NK-92 treated with Interleukin-12 subunit alpha and Interleukin-12 subunit beta, amount 100 ng/mL, for 24 hours (cell line): ENCODE measurements around the gene UBTD1.
"Not testable (repeated sequence)": the region's sequence is repeated elsewhere in the genome, so short reads cannot be mapped to it uniquely, and the experiment has no call there.

ENCODE experiments used
- DNase-seq: peaks from one replicate; lab custom pipeline; 2025; lab: John Stamatoyannopoulos, UW

Gene UBTD1

DNA sequence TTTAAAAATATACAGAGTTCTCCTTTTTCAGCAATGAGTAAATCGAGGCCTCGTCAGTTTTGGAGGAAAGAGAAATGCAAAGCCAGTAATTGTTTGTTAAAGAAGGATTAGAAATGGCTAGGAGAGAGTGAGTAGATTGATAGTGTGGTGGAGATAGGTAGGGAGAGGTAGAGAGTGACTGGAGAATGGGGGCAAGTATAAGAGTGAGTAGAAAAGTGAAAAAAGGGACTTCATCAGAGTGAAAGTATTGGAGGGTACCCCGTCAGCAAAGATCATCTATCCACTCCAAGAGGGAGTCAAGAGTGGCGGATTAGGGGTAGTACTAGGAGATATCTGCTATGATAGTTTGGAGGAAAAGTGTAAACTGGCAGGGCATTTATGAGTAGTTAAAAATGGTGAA lies 64.6 kb downstream of the UBTD1 start:
- DNase-seq, result no peak

DNA sequence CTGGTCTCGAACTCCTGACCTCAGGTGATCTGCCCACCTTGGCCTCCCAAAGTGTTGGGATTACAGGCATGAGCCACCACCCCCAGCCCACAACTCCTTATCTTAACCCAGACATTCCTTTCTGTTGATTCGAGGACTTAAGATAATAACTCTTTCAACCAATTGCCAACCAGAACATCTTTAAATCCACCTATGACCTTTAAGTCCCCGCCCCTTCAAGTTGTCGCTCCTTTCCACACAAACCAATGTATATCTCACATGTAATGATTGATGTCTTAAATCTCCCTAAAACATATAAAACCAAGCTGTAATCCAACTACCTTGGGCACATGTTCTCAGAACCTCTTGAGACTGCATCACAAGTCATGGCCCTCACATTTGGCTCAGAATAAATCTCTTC lies 66.1 kb downstream of the UBTD1 start:
- DNase-seq, result no peak

GRCh38 chr10:97566336-97566996 lies 67.7 kb downstream of the UBTD1 start:
- DNase-seq, result no peak

DNA sequence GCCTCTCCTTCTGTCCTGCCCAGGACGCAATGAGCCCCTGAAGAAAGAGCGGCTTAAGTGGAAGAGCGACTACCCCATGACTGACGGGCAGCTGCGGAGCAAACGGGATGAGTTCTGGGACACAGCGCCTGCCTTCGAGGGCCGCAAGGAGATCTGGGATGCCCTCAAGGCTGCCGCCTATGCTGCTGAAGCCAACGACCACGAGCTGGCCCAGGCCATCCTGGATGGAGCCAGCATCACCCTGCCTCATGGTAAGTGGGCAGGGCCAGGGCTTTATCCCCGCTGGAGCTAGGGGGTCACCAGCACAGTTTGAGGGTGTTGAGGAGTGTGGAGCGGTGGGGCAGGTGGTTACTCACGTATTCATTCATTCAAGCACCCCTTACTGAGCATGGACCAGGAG lies 69.2 kb downstream of the UBTD1 start:
- no peak for DNase-seq

GRCh38 chr10:97570146-97570788 lies 71.5 kb downstream of the UBTD1 start:
- no peak for DNase-seq

- no peak for DNase-seq
Observed at GRCh38 chr10:97570789-97571471, 72.2 kb downstream of the UBTD1 start.

DNA sequence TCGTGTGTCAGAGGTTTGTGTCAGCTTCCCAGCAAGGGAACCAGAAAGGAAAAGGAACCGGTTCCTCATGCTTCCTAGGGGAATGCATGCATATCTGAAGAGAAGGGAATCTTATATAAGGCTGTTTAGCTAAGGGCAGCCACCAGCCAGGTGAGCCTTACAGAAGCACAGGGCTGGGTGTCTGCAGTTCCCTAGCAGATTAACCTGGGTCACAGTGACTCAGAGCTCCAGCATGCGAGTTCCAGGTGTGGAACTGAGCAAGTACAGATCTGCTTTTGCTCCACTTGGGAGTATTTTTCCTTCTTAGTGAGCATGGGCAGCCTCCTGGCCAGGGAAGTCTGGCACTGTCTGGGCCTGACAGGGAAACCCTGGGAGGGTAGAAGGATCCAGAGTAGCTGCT lies 72.9 kb downstream of the UBTD1 start:
- DNase-seq, result no peak

- DNase-seq, result peak; percentile 44
Observed at GRCh38 chr10:97572214-97572989, 73.7 kb downstream of the UBTD1 start, which contains the start of gene ANKRD2. Gene ANKRD2, plus strand, starts transcription at chr10:97572779. Its CDS starts 10 bp downstream, at chr10:97572789.

GRCh38 chr10:97573021-97573420 lies 74.3 kb downstream of the UBTD1 start:
- DNase-seq, result no peak

DNA sequence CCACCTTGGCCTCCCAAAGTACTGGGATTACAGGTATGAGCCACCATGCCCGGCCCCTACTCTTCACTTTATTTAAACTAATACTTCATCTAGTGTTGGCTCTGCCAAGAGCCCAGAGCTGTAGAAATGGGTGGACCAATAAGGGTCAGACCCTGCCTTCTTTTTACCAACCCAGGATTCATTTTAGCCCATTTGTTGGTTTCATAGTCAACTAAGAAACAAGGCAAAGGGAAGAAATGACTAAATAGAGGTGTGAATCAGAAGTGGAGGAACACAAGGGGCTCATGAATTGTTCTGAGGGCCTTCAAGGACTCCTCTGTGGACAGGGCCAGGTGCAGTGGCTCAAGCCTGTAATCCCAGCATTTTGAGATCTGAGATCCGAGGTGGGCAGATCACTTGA lies 74.9 kb downstream of the UBTD1 start:
- no peak for DNase-seq

- no peak for DNase-seq
Observed at GRCh38 chr10:97574374-97575126, 75.8 kb downstream of the UBTD1 start.

GRCh38 chr10:97575127-97575668 lies 76.5 kb downstream of the UBTD1 start:
- no peak for DNase-seq

GRCh38 chr10:97576487-97576886 lies 77.8 kb downstream of the UBTD1 start:
- DNase-seq, result not testable (repeated sequence)

DNA sequence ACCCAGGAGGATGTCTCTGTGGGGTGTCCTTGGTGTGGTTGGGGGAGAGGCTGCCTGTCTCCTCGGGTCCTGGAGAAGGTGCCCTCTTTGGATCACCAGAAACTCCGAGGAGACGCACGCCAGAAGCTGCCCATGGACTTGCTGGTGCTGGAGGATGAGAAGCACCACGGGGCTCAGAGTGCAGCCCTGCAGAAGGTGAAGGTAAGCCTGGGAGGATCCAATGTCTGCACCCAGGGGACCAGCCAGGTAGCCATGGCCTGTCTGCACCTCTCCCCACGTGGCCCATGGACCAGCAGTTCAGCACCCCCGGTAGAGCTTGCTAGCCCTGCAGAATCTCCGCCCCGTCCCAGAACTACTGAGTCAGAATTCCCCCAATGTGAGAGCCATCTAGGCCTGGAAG lies 79.0 kb downstream of the UBTD1 start:
- no peak for DNase-seq

DNA sequence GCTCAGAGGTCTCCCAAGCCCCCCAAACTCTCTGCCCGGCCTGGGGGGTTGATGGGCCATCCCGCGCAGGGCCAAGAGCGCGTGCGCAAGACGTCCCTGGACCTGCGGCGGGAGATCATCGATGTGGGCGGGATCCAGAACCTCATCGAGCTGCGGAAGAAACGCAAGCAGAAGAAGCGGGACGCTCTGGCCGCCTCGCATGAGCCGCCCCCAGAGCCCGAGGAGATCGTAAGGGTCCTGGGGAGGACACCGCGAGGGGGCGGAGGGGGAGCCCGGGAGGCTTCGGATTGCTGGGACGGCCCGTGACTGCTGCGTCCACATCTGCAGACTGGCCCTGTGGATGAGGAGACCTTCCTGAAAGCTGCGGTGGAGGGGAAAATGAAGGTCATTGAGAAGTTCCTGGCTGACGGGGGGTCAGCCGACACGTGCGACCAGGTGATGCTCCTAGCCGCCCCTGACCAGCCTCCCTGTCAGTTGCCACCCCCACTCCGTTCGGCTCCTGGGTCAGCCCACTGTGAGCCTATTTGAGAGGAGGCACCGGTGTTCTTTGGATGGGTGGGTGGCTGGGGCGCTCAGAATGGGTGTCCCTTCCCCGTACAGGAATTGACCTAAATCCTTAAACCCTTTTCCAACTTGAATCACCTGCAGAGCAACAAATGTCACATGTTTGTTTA lies 79.6 kb downstream of the UBTD1 start:
- DNase-seq, result no peak

DNA sequence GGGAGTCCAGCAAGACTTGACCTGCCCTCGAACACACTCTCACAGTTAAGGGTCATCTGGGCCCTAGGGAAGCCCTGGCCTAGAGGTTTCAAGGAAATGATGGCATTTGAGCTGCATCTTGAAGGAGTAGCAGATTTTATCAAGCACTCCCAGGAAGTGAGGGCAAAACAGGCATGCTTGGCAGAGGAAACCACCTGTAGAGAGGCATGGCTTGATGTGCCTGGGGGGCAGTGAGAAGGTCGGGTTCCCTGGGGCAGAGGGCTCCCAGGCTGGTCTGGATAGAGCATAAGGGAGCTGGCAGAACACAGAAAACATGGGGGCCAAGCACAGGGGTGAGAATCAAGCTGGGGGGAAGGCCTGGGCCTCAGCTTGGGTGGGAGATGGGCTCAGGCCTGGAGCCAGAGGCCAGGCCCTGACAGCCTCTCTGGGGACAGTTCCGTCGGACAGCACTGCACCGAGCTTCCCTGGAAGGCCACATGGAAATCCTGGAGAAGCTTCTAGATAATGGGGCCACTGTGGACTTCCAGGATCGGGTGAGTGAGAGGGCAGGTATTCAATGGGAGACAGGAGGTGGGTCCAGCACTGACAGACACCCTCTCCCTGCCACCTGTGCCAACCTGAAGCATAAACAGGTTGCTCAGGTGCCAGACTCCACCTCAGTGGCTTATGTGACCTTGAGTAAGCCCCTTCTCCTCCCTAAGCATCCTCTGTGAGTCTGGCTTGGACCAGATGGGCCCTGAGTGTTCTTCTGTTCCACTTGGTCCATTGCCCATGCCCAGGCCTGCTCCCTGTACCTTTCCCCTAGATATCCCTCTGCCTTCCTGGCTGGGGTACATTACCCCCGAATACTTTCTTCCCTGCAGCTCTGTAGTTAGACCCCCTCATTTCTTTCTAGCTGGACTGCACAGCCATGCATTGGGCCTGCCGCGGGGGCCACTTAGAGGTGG lies 82.0 kb downstream of the UBTD1 start:
- no peak for DNase-seq

DNA sequence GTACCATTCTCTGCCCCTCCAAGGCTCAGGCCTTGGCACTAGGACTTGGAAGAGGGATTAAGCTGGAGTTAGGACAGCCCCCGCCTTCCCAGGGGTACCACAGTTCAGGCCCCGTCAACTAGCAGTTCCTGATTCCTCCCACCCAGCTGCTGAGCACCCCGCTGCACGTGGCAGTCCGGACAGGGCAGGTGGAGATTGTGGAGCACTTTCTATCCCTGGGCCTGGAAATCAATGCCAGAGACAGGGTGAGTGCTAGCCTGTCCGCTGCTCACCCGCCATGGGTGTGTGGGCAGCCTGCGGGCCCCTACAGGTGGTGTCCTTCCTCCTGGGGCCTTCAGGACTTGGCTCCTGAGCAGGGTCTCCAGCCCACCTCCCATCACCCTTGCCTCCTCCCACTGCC lies 83.4 kb downstream of the UBTD1 start:
- DNase-seq, result no peak

DNA sequence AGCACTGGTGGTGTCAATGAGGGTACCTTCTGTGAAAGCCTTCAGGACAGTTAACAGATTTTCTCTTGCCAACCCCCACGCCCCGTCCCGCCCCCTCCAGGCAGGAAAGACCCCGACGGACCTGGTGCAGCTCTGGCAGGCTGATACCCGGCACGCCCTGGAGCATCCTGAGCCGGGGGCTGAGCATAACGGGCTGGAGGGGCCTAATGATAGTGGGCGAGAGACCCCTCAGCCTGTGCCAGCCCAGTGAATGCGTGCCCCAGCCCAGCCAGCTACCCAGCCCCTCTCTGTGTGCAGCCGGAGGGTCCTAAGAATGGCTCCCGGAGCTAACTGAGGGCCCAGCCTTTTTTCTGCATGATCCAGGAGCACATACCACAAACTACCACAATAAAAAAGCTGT lies 84.8 kb downstream of the UBTD1 start:
- no peak for DNase-seq

DNA sequence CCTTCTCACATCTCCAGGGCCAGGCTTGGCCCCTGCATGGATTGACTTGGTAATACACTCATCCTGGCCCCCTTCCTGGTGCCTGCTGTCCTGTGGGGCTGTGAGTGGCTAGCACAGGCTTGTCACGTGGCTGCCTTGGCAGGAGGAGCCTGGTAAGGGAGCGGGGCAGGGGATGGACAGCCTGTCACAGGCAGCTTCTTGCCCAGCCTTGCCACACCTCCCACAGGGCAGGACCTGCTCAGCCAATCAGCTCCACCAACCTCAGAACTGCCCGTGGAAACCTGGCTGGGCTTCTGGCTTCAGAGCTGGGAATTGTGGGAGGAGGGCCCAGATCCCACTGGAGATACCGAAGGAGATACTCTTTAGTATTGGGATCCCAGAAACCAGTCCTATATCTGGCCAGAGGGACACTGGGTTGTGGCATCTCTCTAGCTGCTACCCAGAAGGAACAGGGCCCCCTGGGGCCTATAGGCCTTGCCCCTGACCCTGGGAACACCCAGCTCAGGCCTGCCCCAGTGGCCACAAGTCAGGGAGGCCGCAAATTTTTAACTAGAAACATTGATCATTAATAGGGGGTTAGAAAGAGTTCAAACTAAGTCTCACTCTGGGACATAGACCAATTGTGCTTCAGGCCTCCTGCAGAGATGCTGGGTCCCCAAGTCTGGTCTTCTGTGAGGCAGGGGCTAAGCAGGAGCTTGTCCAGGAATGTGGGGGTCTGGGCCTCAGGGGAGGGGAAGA lies 85.5 kb downstream of the UBTD1 start, which contains the start of gene HOGA1:
TSS of gene HOGA1 (plus strand) at position 330 of the 738 bp plus-strand sequence. CDS start at position 645, 315 bp downstream.
- no peak for DNase-seq
